IMR-90 (cell line): ENCODE results near the gene C17orf50. TPM values are rescaled to one million over a fixed set of nuclear protein-coding genes. Genes with fewer than 3 reads are reported as not detected.

Experiments
- ATAC-seq: fragments of 200-7000 bp; cut with Tn5 transposase; 2 replicates; pipeline ENCODE4 v1.9.1; 2020; ENCODE audit warnings: low read depth, mild to moderate bottlenecking, moderate library complexity
- BruUV-seq: library from RNA; stranded (reverse); fragments of 400-500 nt; replicated peaks from 2 replicates; lab custom pipeline; 2021; lab: Mats Ljungman, UMichigan
- CTCF ChIA-PET: fragments of 300-600 bp; formaldehyde crosslinking; extraction: SDS; loops from one replicate; lab custom pipeline; 2021; ENCODE audit warnings: antibody characterized with exemption; lab: Yijun Ruan, JAX
- POLR2A ChIA-PET: fragments of 300-600 bp; sonication (Branson Sonifier 250); formaldehyde crosslinking; loops from one replicate; lab custom pipeline; 2022; ENCODE audit warnings: antibody characterized with exemption; ENCODE audit not compliant: unreplicated experiment; lab: Charles Lee
- DNase-seq: peaks from one replicate; pipeline ENCODE4 v3.0.0; 2013
- H2AFZ ChIP-seq: replicated peaks from 2 replicates; pipeline ENCODE3; 2013; ENCODE audit warnings: low read length, mild to moderate bottlenecking; ENCODE audit not compliant: poor library complexity
- H2AK5ac ChIP-seq: 2 replicates; pipeline ENCODE4 v1.6.1; 2013; ENCODE audit warnings: low read depth, low read length, inconsistent platforms
- H2AK9ac ChIP-seq: replicated peaks from 2 replicates; pipeline ENCODE3; 2013; ENCODE audit warnings: mild to moderate bottlenecking, low read depth, low read length, moderate library complexity; ENCODE audit not compliant: poor library complexity
- H2BK120ac ChIP-seq: 2 replicates; pipeline ENCODE4 v1.6.1; 2013; ENCODE audit warnings: low read depth, low read length, inconsistent platforms
- H2BK15ac ChIP-seq: 3 replicates; pipeline ENCODE4 v1.6.1; 2013; ENCODE audit warnings: low read depth, low read length, inconsistent platforms
- H2BK20ac ChIP-seq: 2 replicates; pipeline ENCODE4 v1.6.1; 2013; ENCODE audit warnings: low read depth, mild to moderate bottlenecking, inconsistent platforms, low read length, moderate library complexity
- H2BK5ac ChIP-seq: 2 replicates; pipeline ENCODE4 v1.6.1; 2013; ENCODE audit warnings: mild to moderate bottlenecking, low read depth, low read length, inconsistent platforms; ENCODE audit not compliant: poor library complexity, severe bottlenecking
- H3K14ac ChIP-seq: replicated peaks from 2 replicates; pipeline ENCODE4 v1.6.1; 2013; ENCODE audit warnings: low read depth, low read length, inconsistent platforms
- H3K18ac ChIP-seq: 2 replicates; pipeline ENCODE4 v1.6.1; 2013; ENCODE audit warnings: low read depth, low read length, control low read depth
- H3K23ac ChIP-seq: 2 replicates; pipeline ENCODE4 v1.6.1; 2013; ENCODE audit warnings: low read depth, low read length, inconsistent platforms
- H3K27ac ChIP-seq: 2 replicates; pipeline ENCODE4 v1.5.1; 2013; ENCODE audit warnings: mild to moderate bottlenecking, control low read depth, low read length; ENCODE audit not compliant: insufficient read depth
- H3K27me3 ChIP-seq: 2 replicates; pipeline ENCODE4 v1.6.1; 2013; ENCODE audit warnings: low read length; ENCODE audit not compliant: control insufficient read depth, insufficient read depth
- H3K36me3 ChIP-seq: 2 replicates; pipeline ENCODE4 v1.6.1; 2013; ENCODE audit warnings: low read length, mixed read lengths; ENCODE audit not compliant: control insufficient read depth, insufficient read depth
- H3K4ac ChIP-seq: 2 replicates; pipeline ENCODE4 v1.6.1; 2013; ENCODE audit warnings: low read depth, low read length, inconsistent platforms
- H3K4me1 ChIP-seq: 2 replicates; pipeline ENCODE4 v1.6.1; 2013; ENCODE audit warnings: low read length, mixed read lengths; ENCODE audit not compliant: control insufficient read depth, insufficient read depth
- H3K4me2 ChIP-seq: 2 replicates; pipeline ENCODE4 v1.6.1; 2013; ENCODE audit warnings: low read depth, mild to moderate bottlenecking, control low read depth, low read length, moderate library complexity
- H3K4me3 ChIP-seq: 2 replicates; pipeline ENCODE4 v1.5.1; 2013; ENCODE audit warnings: low read depth, mild to moderate bottlenecking, control low read depth, low read length, moderate library complexity; ENCODE audit not compliant: insufficient read depth
- H3K56ac ChIP-seq: 2 replicates; pipeline ENCODE4 v1.6.1; 2013; ENCODE audit warnings: low read length, inconsistent platforms; ENCODE audit not compliant: insufficient read depth; ENCODE audit errors: extremely low read depth
- H3K79me1 ChIP-seq, 2 experiments: 2 replicates each; pipeline ENCODE4 v1.6.1; 2013; ENCODE audit warnings: low read length in 2 of 2, inconsistent platforms in 1 of 2, low read depth in 1 of 2
- H3K9ac ChIP-seq: 2 replicates; pipeline ENCODE4 v1.6.1; 2013; ENCODE audit warnings: low read depth, low read length, control low read depth
- H3K9me1 ChIP-seq: 2 replicates; pipeline ENCODE4 v1.6.1; 2013; ENCODE audit warnings: low read length, inconsistent platforms; ENCODE audit not compliant: insufficient read depth
- H3K9me3 ChIP-seq: 2 replicates; pipeline ENCODE4 v1.6.1; 2013; ENCODE audit warnings: low read length; ENCODE audit not compliant: control insufficient read depth, insufficient read depth
- H4K20me1 ChIP-seq: 2 replicates; pipeline ENCODE4 v1.6.1; 2013; ENCODE audit warnings: low read length, inconsistent platforms; ENCODE audit not compliant: insufficient read depth
- H4K5ac ChIP-seq: 2 replicates; pipeline ENCODE4 v1.6.1; 2013; ENCODE audit warnings: mild to moderate bottlenecking, low read depth, low read length, control low read depth
- H4K8ac ChIP-seq, 2 experiments: 2 replicates each; pipeline ENCODE4 v1.6.1; 2013; ENCODE audit warnings: low read depth in 2 of 2, low read length in 2 of 2, control low read depth in 1 of 2, inconsistent platforms in 1 of 2
- H4K91ac ChIP-seq: 2 replicates; pipeline ENCODE4 v1.6.1; 2013; ENCODE audit warnings: low read depth, low read length, inconsistent platforms; ENCODE audit not compliant: insufficient read depth
- BHLHE40 ChIP-seq: fragments of 150-350 bp; IDR thresholded peaks from 2 replicates; pipeline ENCODE4 v1.6.1; 2016; ENCODE audit warnings: mild to moderate bottlenecking, low read depth, low read length
- CEBPB ChIP-seq: IDR thresholded peaks from 2 replicates; pipeline ENCODE4 v1.6.1; 2012; ENCODE audit warnings: low read depth, low read length, improper control_type of control experiment
- CHD1 ChIP-seq: IDR thresholded peaks from 2 replicates; pipeline ENCODE4 v1.6.1; 2012; ENCODE audit warnings: low read depth, low read length, improper control_type of control experiment
- CTCF ChIP-seq: conservative IDR thresholded peaks from 2 replicates; pipeline ENCODE4 v1.5.1; 2012; ENCODE audit warnings: mild to moderate bottlenecking, low read depth, low read length, improper control_type of control experiment
- FOS ChIP-seq: fragments of 150-350 bp; IDR thresholded peaks from 2 replicates; pipeline ENCODE4 v1.6.1; 2016; ENCODE audit warnings: low read depth, low read length
- MAFK ChIP-seq: IDR thresholded peaks from 2 replicates; pipeline ENCODE4 v1.6.1; 2012; ENCODE audit warnings: low read depth, low read length, improper control_type of control experiment
- MAZ ChIP-seq: IDR thresholded peaks from 2 replicates; pipeline ENCODE4 v1.6.1; 2012; ENCODE audit warnings: low read depth, mild to moderate bottlenecking, low read length, improper control_type of control experiment, moderate library complexity, borderline replicate concordance
- MXI1 ChIP-seq: IDR thresholded peaks from 2 replicates; pipeline ENCODE4 v1.6.1; 2012; ENCODE audit warnings: low read depth, mild to moderate bottlenecking, low read length, moderate library complexity, borderline replicate concordance
- NFE2L2 ChIP-seq: fragments of 150-350 bp; IDR thresholded peaks from 2 replicates; pipeline ENCODE4 v1.6.1; 2016; ENCODE audit warnings: low read depth, mild to moderate bottlenecking, low read length
- POLR2A ChIP-seq: IDR thresholded peaks from 2 replicates; pipeline ENCODE4 v1.6.1; 2012; ENCODE audit warnings: mild to moderate bottlenecking, low read depth, low read length
- RCOR1 ChIP-seq: IDR thresholded peaks from 2 replicates; pipeline ENCODE4 v1.6.1; 2012; ENCODE audit warnings: mild to moderate bottlenecking, low read length, improper control_type of control experiment; ENCODE audit not compliant: insufficient replicate concordance
- RFX5 ChIP-seq: IDR thresholded peaks from 2 replicates; pipeline ENCODE4 v1.8.0; 2012; ENCODE audit warnings: low read depth, mild to moderate bottlenecking, low read length, moderate library complexity
- USF2 ChIP-seq: fragments of 150-350 bp; IDR thresholded peaks from 2 replicates; pipeline ENCODE4 v1.6.1; 2017; ENCODE audit warnings: mild to moderate bottlenecking, antibody characterized with exemption, low read length, low read depth
- WGBS, 2 experiments: methylation state at CpG; one replicate each; pipeline versions ENCODE4 v1.1.5 to v1.1.7; 2013; ENCODE audit warnings: missing lambda C conversion rate in 2 of 2; ENCODE audit not compliant: insufficient read length in 1 of 2; ENCODE audit errors: extremely low coverage in 2 of 2; 5-methylcytosine and 5-hydroxymethylcytosine counted together
- dilution Hi-C: fragments of 300-500 bp; cut with HindIII; formaldehyde crosslinking; loops from one replicate; pipeline ENCODE4 v1.14.3; 2018; ENCODE audit warnings: low sequenced_read_pairs; ENCODE audit not compliant: unreplicated experiment
- in situ Hi-C: fragments of 300-500 bp; cut with MboI; formaldehyde crosslinking; loops from 3 replicates; pipeline ENCODE4 v1.14.3; 2019; ENCODE audit warnings: low sequenced_read_pairs, inconsistent platforms, mixed read lengths
- intact Hi-C: fragments of 100-400 bp; cut with micrococcal nuclease; formaldehyde crosslinking; loops from 2 replicates; pipeline ENCODE4 v1.10.0; 2022
- polyA plus RNA-seq, 3 experiments: library from polyadenylated mRNA; depleted of rRNA; stranded (reverse); fragments of >200 nt; gene quantifications; 2 replicates each; pipeline ENCODE4 v1.2.3, GENCODE V29; 2012; ENCODE audit warnings: low replicate concordance in 1 of 3
- total RNA-seq: library from RNA; depleted of rRNA; stranded (reverse); fragments of >200 nt; gene quantifications from 2 replicates; pipeline ENCODE4 v1.2.3, GENCODE V29; 2012
- TF ChIP-seq, protein P1 (sequence below): fragments of 150-350 bp; IDR thresholded peaks from 2 replicates; pipeline ENCODE4 v1.6.1; 2016; ENCODE audit warnings: low read depth, mild to moderate bottlenecking, low read length, moderate library complexity, borderline replicate concordance

The C17orf50 gene
- total and polyA plus RNA-seq, 2 of the 4 experiments (the other 2 are of a cell fraction): not detected

- Histone ChIP-seq H2BK5ac (no peak overlapping the region), H3K4me3 (no peak overlapping the region), H3K9me3 (no peaks in the 10 kb centered on the region), H3K9ac (no peak overlapping the region), H2BK20ac (no peak overlapping the region), H2BK15ac (no peak overlapping the region; the same call in 2 of the 3 replicates), H3K14ac (no peak overlapping the region), H2AK5ac (no peak overlapping the region; the same call in 1 of the 2 replicates), H3K56ac (no peak overlapping the region), H3K4me1 (peaks cover 20% of the 10 kb centered on the region; the same call in 1 of the 2 replicates), H2AK9ac (no peak overlapping the region), H4K8ac (no peak overlapping the region), H3K9me1 (peaks cover 6% of the 10 kb centered on the region; the same call in 1 of the 2 replicates), H3K27me3 (peaks cover 32% of the 10 kb centered on the region), H2BK120ac (no peak overlapping the region), H3K79me1 (no peaks in the 10 kb centered on the region), H2AFZ (no peak overlapping the region), H3K18ac (no peak overlapping the region), H4K91ac (no peak overlapping the region), H3K4ac (no peak overlapping the region), H3K36me3 (no peaks in the 10 kb centered on the region), H3K27ac (no peak overlapping the region), H3K23ac (no peak overlapping the region), H4K20me1 (no peaks in the 10 kb centered on the region), H3K4me2 (no peak overlapping the region), H4K5ac (no peak overlapping the region)
- dilution Hi-C loops (no loop called here), intact Hi-C loops (no loop called here), in situ Hi-C loops (no loop called here)
- CTCF ChIA-PET: interaction anchor here (0.7 kb wide), 1 partner anchor 9 kb away, joined by 3 read pairs; no protein-coding TSS in a partner anchor
- no TSS peak for BruUV-seq
- DNase-seq (no peak), ATAC-seq (no peak)
- POLR2A ChIA-PET: no interaction called here
- TF ChIP-seq RFX5 (no peak), CEBPB (no peak), MAZ (no peak), MAFK (no peak), MXI1 (no peak), CHD1 (no peak), BHLHE40 (no peak), RCOR1 (no peak), CTCF (no peak), NFE2L2 (no peak), POLR2A (no peak), FOS (no peak), USF2 (no peak)
- TF ChIP-seq, protein P1, sequence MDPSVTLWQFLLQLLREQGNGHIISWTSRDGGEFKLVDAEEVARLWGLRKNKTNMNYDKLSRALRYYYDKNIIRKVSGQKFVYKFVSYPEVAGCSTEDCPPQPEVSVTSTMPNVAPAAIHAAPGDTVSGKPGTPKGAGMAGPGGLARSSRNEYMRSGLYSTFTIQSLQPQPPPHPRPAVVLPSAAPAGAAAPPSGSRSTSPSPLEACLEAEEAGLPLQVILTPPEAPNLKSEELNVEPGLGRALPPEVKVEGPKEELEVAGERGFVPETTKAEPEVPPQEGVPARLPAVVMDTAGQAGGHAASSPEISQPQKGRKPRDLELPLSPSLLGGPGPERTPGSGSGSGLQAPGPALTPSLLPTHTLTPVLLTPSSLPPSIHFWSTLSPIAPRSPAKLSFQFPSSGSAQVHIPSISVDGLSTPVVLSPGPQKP: no peak
- 87% methylated on average over 14 of the region's 20 CpGs; no CpG with 5 or more reads in 1 of the 2 experiments for WGBS, 2 experiments
Measured at GRCh38 chr17:35773129-35773528, 12.4 kb downstream of the C17orf50 start.
